K562 (cell line): ENCODE results near the gene UPP1. TPM values are rescaled to one million over a fixed set of nuclear protein-coding genes. Genes with fewer than 3 reads are reported as not detected.

ENCODE experiments used
- ATAC-seq: fragments of 200-7000 bp; cut with Tn5 transposase; 3 replicates; pipeline ENCODE4 v1.9.1; 2020; ENCODE audit warnings: moderate library complexity
- BruUV-seq: library from RNA; stranded (reverse); fragments of 400-500 nt; replicated peaks from 2 replicates; lab custom pipeline; 2021; lab: Mats Ljungman, UMichigan
- CTCF ChIA-PET: fragments of 300-600 bp; formaldehyde crosslinking; extraction: SDS; loops from one replicate; lab custom pipeline; 2021; ENCODE audit warnings: low intra/inter-chr PET ratio; lab: Yijun Ruan, JAX
- POLR2A ChIA-PET: fragments of 300-600, 350-650 bp; sonication (Branson Sonifier 250); formaldehyde crosslinking; extraction: SDS; loops from one replicate; lab custom pipeline; 2021; ENCODE audit warnings: antibody characterized with exemption, inconsistent platforms; lab: Yijun Ruan, JAX
- DNase-seq, 4 experiments: peaks; one replicate each; pipeline versions ENCODE4 v3.0.0 to v3.0.0-alpha.2; 2011 to 2018; ENCODE audit warnings: low spot score in 3 of 4, mixed read lengths in 3 of 4; ENCODE audit errors: extremely low read depth in 1 of 4
- FAIRE-seq: peaks from 2 replicates; lab custom pipeline; 2011; peaks lifted over from hg19 to GRCh38; lab: Jason Lieb, UNC
- H2AFZ ChIP-seq: 2 replicates; pipeline ENCODE4 v1.6.0; 2011; ENCODE audit warnings: low read depth, low read length, control low read depth, inconsistent platforms
- H3K27ac ChIP-seq: fragments of 200-600 bp; 3 replicates; pipeline ENCODE4 v1.8.0; 2011; ENCODE audit warnings: low read depth, mild to moderate bottlenecking, control low read depth, inconsistent platforms, low read length, moderate library complexity, mixed read lengths; ENCODE audit errors: extremely low read depth
- H3K27me3 ChIP-seq, 2 experiments: fragments of 300-600 bp in 1 of 2; 2 replicates in 1 of 2; 3 replicates in 1 of 2; pipeline versions ENCODE4 v1.6.0 to v1.8.0; 2011; ENCODE audit warnings: inconsistent platforms in 2 of 2, low read length in 2 of 2, mild to moderate bottlenecking in 1 of 2, mixed read lengths in 1 of 2, moderate library complexity in 1 of 2; ENCODE audit not compliant: control insufficient read depth in 2 of 2, insufficient read depth in 2 of 2
- H3K36me3 ChIP-seq: fragments of 300-600 bp; 3 replicates; pipeline ENCODE4 v1.8.0; 2011; ENCODE audit warnings: mild to moderate bottlenecking, low read length, inconsistent platforms; ENCODE audit not compliant: control insufficient read depth, insufficient read depth
- H3K4me1 ChIP-seq, 2 experiments: fragments of 200-600 bp in 1 of 2; replicated peaks in 1 of 2; 2 replicates in 1 of 2; 3 replicates in 1 of 2; pipeline versions ENCODE4 v1.5.1 to v1.8.0; 2011; ENCODE audit warnings: inconsistent platforms in 2 of 2, low read length in 2 of 2, mild to moderate bottlenecking in 1 of 2, mixed read lengths in 1 of 2, moderate library complexity in 1 of 2; ENCODE audit not compliant: control insufficient read depth in 2 of 2, insufficient read depth in 2 of 2
- H3K4me2 ChIP-seq: 2 replicates; pipeline ENCODE4 v1.6.1; 2011; ENCODE audit warnings: low read length, control low read depth, inconsistent platforms, mixed read lengths; ENCODE audit not compliant: insufficient read depth
- H3K4me3 ChIP-seq: fragments of 200-600 bp; sonication (generic), shearing (Covaris generic); 2 replicates; pipeline ENCODE4 v1.5.1; 2016; ENCODE audit warnings: control low read depth, inconsistent platforms
- H3K79me2 ChIP-seq: fragments of 200-600 bp; 3 replicates; pipeline ENCODE4 v1.8.0; 2011; ENCODE audit warnings: low read length, inconsistent platforms; ENCODE audit not compliant: control insufficient read depth, insufficient read depth
- H3K9ac ChIP-seq, 2 experiments: 2 replicates each; pipeline versions ENCODE4 v1.6.0 to v1.6.1; 2011; ENCODE audit warnings: low read depth in 2 of 2, low read length in 2 of 2, control low read depth in 1 of 2, inconsistent platforms in 1 of 2, mild to moderate bottlenecking in 1 of 2, mixed read lengths in 1 of 2; ENCODE audit not compliant: insufficient read depth in 1 of 2
- H3K9me1 ChIP-seq: one replicate; pipeline ENCODE4 v1.6.0; 2011; ENCODE audit warnings: inconsistent platforms, mild to moderate bottlenecking, low read length, moderate library complexity; ENCODE audit not compliant: control insufficient read depth, insufficient read depth
- H3K9me3 ChIP-seq: replicated peaks from 2 replicates; pipeline ENCODE4 v1.5.1; 2011; ENCODE audit warnings: low read depth, low read length, inconsistent platforms; ENCODE audit not compliant: control insufficient read depth, insufficient read depth
- H4K20me1 ChIP-seq: replicated peaks from 2 replicates; pipeline ENCODE4 v1.6.1; 2011; ENCODE audit warnings: low read length, inconsistent platforms, mixed read lengths; ENCODE audit not compliant: control insufficient read depth, insufficient read depth
- BCOR ChIP-seq: fragments of 450-650 bp; IDR thresholded peaks from 2 replicates; pipeline ENCODE4 v1.6.1; 2016
- E4F1 ChIP-seq: fragments of 250-450 bp; sonication (Bioruptor Pico); IDR thresholded peaks from 2 replicates; pipeline ENCODE4 v1.5.0; 2021; ENCODE audit warnings: mild to moderate bottlenecking, borderline replicate concordance
- GATAD2A ChIP-seq: fragments of 450-650 bp; IDR thresholded peaks from 2 replicates; pipeline ENCODE4 v1.6.1; 2017
- POLR2AphosphoS5 ChIP-seq: IDR thresholded peaks from 2 replicates; pipeline ENCODE4 v1.6.1; 2011; ENCODE audit warnings: mild to moderate bottlenecking, low read depth, low read length, moderate library complexity; ENCODE audit not compliant: control insufficient read depth, insufficient read depth
- POLR2G ChIP-seq: fragments of 200-400 bp; formaldehyde crosslinking; IDR thresholded peaks from 2 replicates; pipeline ENCODE4 v1.6.1; 2017; ENCODE audit warnings: low read depth, mild to moderate bottlenecking, antibody characterized with exemption, low read length, moderate library complexity
- PPARD ChIP-seq: fragments of 250-450 bp; sonication (Bioruptor Pico); IDR thresholded peaks from 2 replicates; pipeline ENCODE4 v1.8.0; 2022; ENCODE audit warnings: inconsistent platforms, mild to moderate bottlenecking, moderate library complexity
- RB1 ChIP-seq: fragments of 450-650 bp; IDR thresholded peaks from 2 replicates; pipeline ENCODE4 v1.6.1; 2017; ENCODE audit warnings: low read depth, mild to moderate bottlenecking
- SAP30 ChIP-seq: fragments of 200-600 bp; sonication (generic); IDR thresholded peaks from 2 replicates; pipeline ENCODE4 v1.6.1; 2012; ENCODE audit warnings: borderline replicate concordance, low read depth, mild to moderate bottlenecking, moderate library complexity, low read length, control low read depth, inconsistent platforms; ENCODE audit not compliant: insufficient read depth, poor library complexity, severe bottlenecking
- STAT5B ChIP-seq: fragments of 250-450 bp; sonication (Bioruptor Pico); IDR thresholded peaks from 2 replicates; pipeline ENCODE4 v1.8.0; 2021; ENCODE audit warnings: mild to moderate bottlenecking, inconsistent platforms
- THAP7 ChIP-seq: fragments of 250-450 bp; sonication (Bioruptor Pico); IDR thresholded peaks from 2 replicates; pipeline ENCODE4 v1.5.0; 2021
- XRCC3 ChIP-seq: fragments of 450-650 bp; IDR thresholded peaks from 2 replicates; pipeline ENCODE4 v1.6.1; 2017; ENCODE audit warnings: mild to moderate bottlenecking, moderate library complexity
- ZNF197 ChIP-seq: fragments of 200-800 bp; sonication (Bioruptor generic); IDR thresholded peaks from 2 replicates; pipeline ENCODE4 v1.6.1; 2016; ENCODE audit warnings: low read depth, missing genetic modification characterization, missing compliant biosample characterization
- WGBS: fragments of 100-300 bp; shearing (Covaris generic); methylation state at CpG from one replicate; pipeline ENCODE4 v1.1.6; 2016; ENCODE audit warnings: low coverage, mixed read lengths; ENCODE audit not compliant: insufficient coverage; ENCODE audit errors: missing lambda C conversion rate; 5-methylcytosine and 5-hydroxymethylcytosine counted together
- in situ Hi-C: fragments of 300-500 bp; cut with MboI; formaldehyde crosslinking; loops from 4 replicates; pipeline ENCODE4 v1.15.0; 2018; ENCODE audit warnings: inconsistent platforms, mixed read lengths
- intact Hi-C: fragments of 100-400 bp; cut with micrococcal nuclease; formaldehyde crosslinking; loops from 2 replicates; pipeline ENCODE4 v1.14.2; 2022
- polyA plus RNA-seq, 8 experiments: library from polyadenylated mRNA; depleted of rRNA in 4 of 8; stranded (reverse) in 5 of 8; unstranded in 3 of 8; fragments of >200 nt; fragmentation: Nextera tagmentation in 2 of 8; fragmentation: Illumina TruSeq in 1 of 8; extraction: Ambion mirVana in 2 of 8; extraction: Trizol in 1 of 8; gene quantifications; 2 replicates each; pipeline versions ENCODE4 v1.2.1 to v1.2.3, GENCODE V29; 2011 to 2014; ENCODE audit warnings: inconsistent platforms in 1 of 8, missing spikeins in 1 of 8
- total RNA-seq, 7 experiments: library from RNA; depleted of rRNA in 6 of 7; stranded (reverse); fragments of >200 nt in 6 of 7; fragmentation: Illumina TruSeq in 2 of 7; extraction: Trizol in 2 of 7; gene quantifications; 2 replicates each; pipeline versions ENCODE4 v1.2.1 to v1.2.3, GENCODE V29; 2011 to 2021; ENCODE audit warnings: low replicate concordance in 1 of 7
- TF ChIP-seq, protein P1 (sequence below): sonication (generic); formaldehyde crosslinking; IDR thresholded peaks from 2 replicates; pipeline ENCODE4 v1.8.1; 2022; ENCODE audit warnings: missing genetic modification reagents
- TF ChIP-seq, protein P2 (sequence below), 2 experiments: IDR thresholded peaks; 2 replicates each; pipeline ENCODE4 v1.6.1; 2011; ENCODE audit warnings: borderline replicate concordance in 1 of 2, control low read depth in 1 of 2, low read depth in 1 of 2, low read length in 1 of 2, mild to moderate bottlenecking in 1 of 2, mixed read lengths in 1 of 2, moderate library complexity in 1 of 2; ENCODE audit not compliant: insufficient read depth in 1 of 2, insufficient read length in 1 of 2, poor library complexity in 1 of 2, severe bottlenecking in 1 of 2; ENCODE audit errors: extremely low read depth in 1 of 2

UPP1 gene
- total and polyA plus RNA-seq, 9 of the 15 experiments (the other 6 are each of a cell fraction or from before 2014, with no cell fraction given): 0.38 to 2.4 (median 0.61) TPM

GRCh38 chr7:48111596-48111995 lies 22.5 kb downstream of the UPP1 start (continued):
- no peak for TF ChIP-seq PPARD
- TF ChIP-seq XRCC3: no peak
- TF ChIP-seq STAT5B (CRISPR knock-in tag): no peak

DNA sequence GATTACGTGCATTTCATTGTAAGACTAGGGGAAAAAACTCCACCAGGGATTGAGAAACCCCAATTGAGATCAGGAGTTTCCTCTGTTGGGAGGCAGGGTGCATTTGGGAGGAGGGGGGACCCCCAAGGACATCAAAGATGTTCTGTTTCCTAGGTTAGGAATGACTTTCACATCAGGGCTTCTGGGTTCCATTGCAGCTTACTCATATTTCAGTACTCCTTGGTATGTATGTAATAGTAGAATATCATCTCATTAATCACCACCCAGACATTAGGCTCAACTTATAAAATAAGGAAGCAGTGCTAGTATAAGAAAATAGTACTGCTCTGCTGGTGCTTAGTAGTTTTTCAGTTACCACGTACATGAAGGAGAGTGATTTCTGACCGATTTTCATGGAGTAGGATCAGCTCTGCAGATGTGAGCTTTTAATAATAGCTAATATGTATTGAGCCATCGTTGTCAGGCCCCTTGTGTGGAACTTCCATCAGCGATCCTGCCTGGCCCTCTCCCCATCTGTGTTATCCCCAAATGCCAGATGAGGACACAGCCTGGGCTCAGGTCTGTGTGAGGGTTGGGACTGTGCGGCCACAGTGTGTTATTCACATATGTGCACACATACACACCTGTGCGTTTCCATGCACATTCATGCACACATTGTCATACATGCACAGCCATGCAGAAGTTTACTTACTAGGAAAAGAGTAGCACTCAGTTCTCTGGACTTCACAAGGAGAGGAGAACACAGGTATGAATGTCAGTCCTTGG lies 23.5 kb downstream of the UPP1 start:
- Histone ChIP-seq H3K9ac (no peak overlapping the region), H3K27me3 (peaks cover 0 to 22% of the 10 kb centered on the region in 2 experiments; a peak in 2 of 5 replicates), H3K4me3 (no peak overlapping the region), H4K20me1 (peaks cover 5% of the 10 kb centered on the region), H3K79me2 (no peaks in the 10 kb centered on the region), H3K36me3 (no peaks in the 10 kb centered on the region), H3K4me2 (no peak overlapping the region), H3K27ac (no peak overlapping the region), H3K9me1 (no peaks in the 10 kb centered on the region), H3K9me3 (no peaks in the 10 kb centered on the region), H2AFZ (no peak overlapping the region), H3K4me1 (no peaks in the 10 kb centered on the region)
- POLR2A ChIA-PET: no interaction called here
- intact Hi-C loops (loop anchor here (10.0 kb wide), 1 partner anchor 848 kb away; no protein-coding TSS in a partner anchor), in situ Hi-C loops (loop anchor here (5.0 kb wide), 1 partner anchor 170 kb away; no protein-coding TSS in a partner anchor)
- ATAC-seq: no peak
- FAIRE-seq: no peak
- no TSS peak for BruUV-seq
- CTCF ChIA-PET: interaction anchor here (5.2 kb wide), 1 partner anchor 167 kb away, joined by 39 read pairs; no protein-coding TSS in a partner anchor
- no peak for DNase-seq
- WGBS: 0% methylated on average over 7 of the region's 7 CpGs
- TF ChIP-seq SAP30: no peak
- no peak for TF ChIP-seq RB1
- no peak for TF ChIP-seq POLR2G
- TF ChIP-seq, protein P1, sequence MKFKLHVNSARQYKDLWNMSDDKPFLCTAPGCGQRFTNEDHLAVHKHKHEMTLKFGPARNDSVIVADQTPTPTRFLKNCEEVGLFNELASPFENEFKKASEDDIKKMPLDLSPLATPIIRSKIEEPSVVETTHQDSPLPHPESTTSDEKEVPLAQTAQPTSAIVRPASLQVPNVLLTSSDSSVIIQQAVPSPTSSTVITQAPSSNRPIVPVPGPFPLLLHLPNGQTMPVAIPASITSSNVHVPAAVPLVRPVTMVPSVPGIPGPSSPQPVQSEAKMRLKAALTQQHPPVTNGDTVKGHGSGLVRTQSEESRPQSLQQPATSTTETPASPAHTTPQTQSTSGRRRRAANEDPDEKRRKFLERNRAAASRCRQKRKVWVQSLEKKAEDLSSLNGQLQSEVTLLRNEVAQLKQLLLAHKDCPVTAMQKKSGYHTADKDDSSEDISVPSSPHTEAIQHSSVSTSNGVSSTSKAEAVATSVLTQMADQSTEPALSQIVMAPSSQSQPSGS (CRISPR knock-in tag): no peak
- no peak for TF ChIP-seq ZNF197 (CRISPR knock-in tag)
- TF ChIP-seq THAP7 (CRISPR knock-in tag): no peak
- TF ChIP-seq, protein P2, sequence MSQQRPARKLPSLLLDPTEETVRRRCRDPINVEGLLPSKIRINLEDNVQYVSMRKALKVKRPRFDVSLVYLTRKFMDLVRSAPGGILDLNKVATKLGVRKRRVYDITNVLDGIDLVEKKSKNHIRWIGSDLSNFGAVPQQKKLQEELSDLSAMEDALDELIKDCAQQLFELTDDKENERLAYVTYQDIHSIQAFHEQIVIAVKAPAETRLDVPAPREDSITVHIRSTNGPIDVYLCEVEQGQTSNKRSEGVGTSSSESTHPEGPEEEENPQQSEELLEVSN (IDR thresholded peaks at IDR 0.05; ENCODE audit: borderline replicate concordance in 1 of 2, extremely low read depth in 1 of 2, insufficient read depth in 1 of 2, insufficient read length in 1 of 2, low read depth in 1 of 2, low read length in 1 of 2, poor library complexity in 1 of 2, severe bottlenecking in 1 of 2): no peak
- TF ChIP-seq BCOR: no peak
- no peak for TF ChIP-seq E4F1
- no peak for TF ChIP-seq GATAD2A
- no peak for TF ChIP-seq POLR2AphosphoS5
